SKM-1 treated with dmso at 0.1 percent for 144 hours (cell line): Measurements from ENCODE around the gene RIOK2.

Experiments used
- DNase-seq: peaks from one replicate; lab custom pipeline; 2025; ENCODE audit not compliant: unreplicated experiment; lab: John Stamatoyannopoulos, UW

The RIOK2 gene

DNA sequence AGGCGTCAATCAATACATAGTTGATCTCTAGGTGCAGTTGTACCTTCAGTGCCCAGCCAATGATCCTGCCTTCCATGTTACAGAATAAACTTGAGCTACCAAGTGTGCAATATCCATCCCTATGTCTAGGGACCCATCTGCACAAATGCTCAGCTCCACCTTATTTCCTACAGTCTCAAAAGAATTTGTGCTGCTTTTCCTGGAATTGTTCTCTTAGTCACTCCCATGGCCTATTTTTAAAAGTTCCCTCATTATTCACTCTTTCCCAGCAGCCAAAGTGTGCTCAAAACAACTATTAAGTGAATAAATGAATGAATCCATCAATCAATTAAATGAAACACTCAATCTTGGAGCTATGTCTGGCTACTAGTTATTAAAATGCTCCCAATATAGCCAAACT, 55.3 kb downstream of the RIOK2 start:
- no peak for DNase-seq

DNA sequence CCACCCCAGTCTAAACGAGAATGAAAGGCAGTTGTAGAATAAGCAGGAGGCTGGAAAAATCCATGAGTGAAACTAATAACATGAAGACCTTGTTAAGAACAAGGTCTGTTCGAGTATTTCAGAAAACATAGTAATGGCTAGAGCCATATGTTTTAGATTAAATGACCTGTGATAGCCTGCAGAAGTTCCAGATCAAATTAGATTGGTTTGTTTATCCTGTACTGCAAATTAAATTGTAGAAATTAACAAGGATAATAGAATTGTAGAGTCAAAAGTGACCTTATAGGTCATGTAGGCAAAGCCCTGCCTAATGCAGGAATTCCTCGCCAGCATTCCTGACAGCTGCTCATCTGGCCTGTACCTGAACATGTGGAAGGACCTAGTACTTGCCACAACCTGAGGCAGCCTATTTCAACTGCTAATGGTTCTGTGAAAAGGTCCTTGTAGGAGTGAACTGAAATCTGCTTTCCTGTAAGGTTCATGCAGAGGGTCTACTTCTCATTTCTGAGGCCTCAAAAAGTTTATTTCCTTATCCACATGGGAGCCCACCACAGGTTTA, 57.8 kb downstream of the RIOK2 start:
- no peak for DNase-seq

DNA sequence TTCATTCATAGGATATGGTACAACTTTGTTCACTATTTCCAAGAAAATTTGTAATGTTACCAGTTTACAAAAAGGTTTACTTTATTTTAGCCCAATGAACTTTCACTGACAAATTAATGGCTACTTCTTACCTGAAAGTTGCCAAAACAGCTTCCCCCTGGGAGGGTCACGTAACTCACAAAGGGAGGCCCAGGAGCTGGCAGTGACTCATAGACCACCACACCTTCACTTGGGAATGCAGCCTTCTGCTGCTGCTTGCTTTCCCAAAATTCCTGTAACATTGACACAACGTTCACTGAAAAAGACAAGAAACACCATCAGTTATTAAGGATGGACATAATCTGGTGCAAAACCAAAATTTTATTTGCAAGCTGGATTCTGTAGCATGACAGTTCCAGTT, 58.7 kb downstream of the RIOK2 start:
- DNase-seq, result no peak

DNA sequence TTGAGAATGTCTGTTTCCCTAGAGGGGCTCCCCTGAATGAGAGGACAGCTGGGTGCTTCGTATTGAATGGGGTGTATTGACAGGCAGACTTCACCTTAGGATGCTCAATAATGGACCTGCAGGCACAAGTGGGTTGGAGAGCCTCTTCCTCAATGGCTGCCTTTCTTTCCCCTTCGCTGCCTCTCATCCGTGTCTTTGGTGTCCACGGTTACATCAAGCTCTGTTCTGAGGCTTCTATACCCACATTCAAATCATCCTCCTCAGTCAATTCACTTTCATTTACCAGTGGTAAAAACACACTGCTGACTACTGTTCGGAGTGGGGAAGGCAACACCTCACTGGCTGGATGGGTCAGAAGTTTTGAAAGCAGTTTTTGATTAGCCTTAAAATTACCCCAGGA, 61.2 kb downstream of the RIOK2 start:
- DNase-seq, result no peak

- no peak for DNase-seq
Measured at GRCh38 chr5:97120195-97120594, 62.9 kb downstream of the RIOK2 start.

DNA sequence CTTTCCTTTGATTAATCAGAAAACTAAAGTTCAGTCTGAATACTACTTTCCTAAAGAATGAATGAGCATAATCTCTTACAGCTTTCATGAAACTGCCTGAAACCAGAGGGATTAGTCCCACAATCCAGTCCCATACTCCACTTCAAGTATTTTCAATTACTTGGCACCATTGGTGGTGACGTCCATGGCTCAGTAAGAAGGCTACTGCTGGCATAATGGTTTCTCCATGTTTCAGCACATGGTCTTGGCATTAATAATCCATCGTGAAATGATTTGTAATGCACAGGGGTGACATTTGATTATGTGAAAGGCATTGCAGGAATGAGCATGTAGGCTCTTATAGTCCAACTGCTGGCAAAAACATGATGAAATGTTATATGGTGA, 64.0 kb downstream of the RIOK2 start:
- no peak for DNase-seq

DNA sequence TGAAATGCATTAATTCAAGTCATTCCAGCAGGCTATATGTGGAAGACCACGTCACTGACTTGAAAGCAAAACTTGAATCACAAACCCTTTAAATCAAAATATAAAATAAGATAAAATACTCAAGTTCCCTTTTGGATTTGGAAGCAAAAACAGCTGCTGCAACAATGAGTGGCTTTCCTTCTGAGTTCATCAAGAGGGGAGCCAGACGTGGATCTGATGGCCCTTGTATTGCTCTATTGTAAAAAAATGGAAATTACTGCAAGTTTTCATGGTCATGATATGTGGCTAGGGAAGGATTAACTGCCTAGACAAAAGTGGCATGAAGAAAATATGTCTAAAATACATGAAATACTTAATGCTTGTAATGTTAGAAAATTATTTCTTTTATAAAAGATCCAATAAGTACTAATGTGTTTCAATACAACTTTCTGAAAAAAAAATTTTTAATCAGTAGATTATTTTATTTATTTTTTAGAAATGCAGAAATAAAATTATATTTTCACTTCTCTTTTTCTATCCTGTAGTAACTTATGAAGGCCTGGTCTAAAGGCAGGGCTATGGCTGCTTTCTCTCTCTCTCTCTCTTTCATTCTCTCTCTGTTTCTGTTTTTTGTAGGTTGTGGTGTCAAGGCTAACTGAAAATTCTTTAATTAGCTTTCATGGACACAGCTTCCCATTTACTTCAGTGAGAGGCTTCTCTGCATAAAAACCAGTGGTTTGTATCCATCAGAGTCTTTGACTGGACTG, 64.6 kb downstream of the RIOK2 start:
- no peak for DNase-seq

DNA sequence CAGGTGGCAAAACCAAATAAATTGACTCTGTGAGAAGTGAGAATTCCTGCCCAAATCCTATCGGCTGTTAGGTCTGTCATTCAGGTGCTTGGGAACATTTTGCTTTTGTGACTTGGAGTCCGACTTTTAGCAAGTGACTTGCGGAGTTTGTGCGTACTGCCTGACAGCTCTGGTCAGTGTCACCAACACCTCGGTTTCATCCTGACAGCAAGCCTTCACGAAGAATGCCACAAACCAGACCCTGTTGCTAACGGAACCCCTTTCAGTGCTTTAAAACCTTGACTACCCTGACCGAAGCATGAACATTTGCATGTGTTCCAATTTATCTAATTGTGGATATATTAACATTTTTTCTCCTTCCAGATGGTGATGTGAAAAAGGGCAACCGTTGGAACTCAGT, 67.1 kb downstream of the RIOK2 start:
- DNase-seq, result no peak

DNA sequence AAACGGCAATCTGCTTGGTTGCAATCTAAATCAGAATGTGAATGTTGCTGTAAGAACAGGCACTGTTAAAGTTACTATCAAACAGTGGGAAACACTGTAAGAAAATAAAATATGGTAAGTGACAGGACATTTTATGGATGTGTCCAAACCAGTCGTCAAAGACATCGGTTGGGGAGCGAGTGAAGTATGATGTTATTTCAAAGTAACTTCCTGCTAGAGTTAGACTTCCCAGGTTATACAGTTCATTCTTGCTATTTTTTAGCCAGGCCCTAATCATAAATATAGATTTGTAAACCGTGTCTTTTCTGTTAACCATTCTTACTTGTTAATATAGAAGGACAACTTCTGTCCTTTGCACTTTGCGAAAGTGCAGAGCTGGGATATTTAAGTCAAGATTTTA, 70.8 kb downstream of the RIOK2 start:
- no peak for DNase-seq

DNA sequence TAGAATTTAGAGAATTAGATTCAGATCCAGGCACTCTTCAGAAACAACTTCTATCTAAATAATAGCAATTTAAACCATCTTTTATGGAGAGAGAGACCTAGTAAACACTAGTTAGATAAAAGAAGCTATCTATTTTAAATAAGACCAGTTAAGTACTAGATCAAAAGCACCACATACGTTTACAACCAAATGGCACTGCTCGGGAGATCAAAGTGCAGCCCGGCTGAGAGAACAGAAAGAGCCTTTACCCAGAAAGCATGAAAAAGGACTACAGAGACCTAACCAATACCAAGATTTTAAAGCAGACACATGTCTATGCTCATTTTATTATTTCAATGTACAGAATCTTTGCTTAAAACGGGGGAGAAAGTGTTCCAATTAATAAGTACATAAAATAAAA, 71.4 kb downstream of the RIOK2 start:
- no peak for DNase-seq

DNA sequence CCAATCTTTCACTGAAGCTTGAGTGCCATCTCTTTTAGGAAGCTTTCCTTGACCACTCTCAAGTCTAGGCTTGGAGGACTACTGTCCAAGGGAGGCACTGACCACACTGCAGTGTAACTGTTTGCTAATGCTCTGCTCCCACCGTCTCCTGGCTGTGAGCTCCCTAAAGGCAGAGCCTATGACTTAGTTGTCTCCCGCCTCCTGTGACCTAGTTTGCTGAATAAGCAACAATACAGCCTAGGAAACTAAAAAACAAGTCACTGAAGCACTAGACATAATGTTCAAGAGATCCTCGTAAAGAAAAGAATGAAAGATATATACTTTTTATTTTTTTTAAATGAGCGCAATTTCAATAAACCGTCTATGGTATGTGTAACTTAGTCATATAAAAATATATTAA, 72.0 kb downstream of the RIOK2 start:
- DNase-seq, result no peak
